NCI-H526 treated with DMSO at 0.1 percent for 48 hours (cell line): Measurements from ENCODE around the gene KIR2DL4.
"Not testable (repeated sequence)": the region's sequence is repeated elsewhere in the genome, so short reads cannot be mapped to it uniquely, and the experiment has no call there.

Experiments used
- DNase-seq: peaks from one replicate; lab custom pipeline; 2025; lab: John Stamatoyannopoulos, UW

KIR2DL4 gene

GRCh38 chr19:54804571-54804970 lies 1.2 kb downstream of the KIR2DL4 start:
- no peak for DNase-seq

- DNase-seq = no peak
These were observed 2.5 kb downstream of the KIR2DL4 start for GRCh38 chr19:54805665-54806515.

- no peak for DNase-seq
These were observed 3.1 kb downstream of the KIR2DL4 start for GRCh38 chr19:54806516-54806838.

- not testable (repeated sequence) for DNase-seq
These were observed 11.2 kb downstream of the KIR2DL4 start for GRCh38 chr19:54814571-54814970.

GRCh38 chr19:54816251-54816650 lies 12.8 kb downstream of the KIR2DL4 start, which contains the start of gene KIR3DL1:
Gene KIR3DL1, plus strand, starts transcription at chr19:54816468.
- DNase-seq = not testable (repeated sequence)

- no peak for DNase-seq
These were observed 14.5 kb downstream of the KIR2DL4 start for GRCh38 chr19:54817670-54818536.

- not testable (repeated sequence) for DNase-seq
These were observed 21.0 kb downstream of the KIR2DL4 start for GRCh38 chr19:54824416-54824815.

GRCh38 chr19:54825326-54825725 lies 21.9 kb downstream of the KIR2DL4 start:
- DNase-seq = not testable (repeated sequence)

- not testable (repeated sequence) for DNase-seq
These were observed 24.7 kb downstream of the KIR2DL4 start for GRCh38 chr19:54828064-54828463.

- not testable (repeated sequence) for DNase-seq
These were observed 29.1 kb downstream of the KIR2DL4 start, which contains the start of gene KIR2DS4 for GRCh38 chr19:54832496-54832895. Gene KIR2DS4, plus strand, starts transcription at chr19:54832676.

- not testable (repeated sequence) for DNase-seq
These were observed 31.7 kb downstream of the KIR2DL4 start for GRCh38 chr19:54835126-54835525.

- DNase-seq = not testable (repeated sequence)
These were observed 34.1 kb downstream of the KIR2DL4 start for GRCh38 chr19:54837522-54837921.

GRCh38 chr19:54843171-54843570 lies 39.8 kb downstream of the KIR2DL4 start:
- DNase-seq = not testable (repeated sequence)

- not testable (repeated sequence) for DNase-seq
These were observed 46.7 kb downstream of the KIR2DL4 start, which contains the start of gene KIR3DL2 for GRCh38 chr19:54850061-54850640. Gene KIR3DL2, plus strand, starts transcription at chr19:54850443. Its CDS starts 33 bp downstream, at chr19:54850476.

- DNase-seq = no peak
These were observed 47.5 kb downstream of the KIR2DL4 start for GRCh38 chr19:54850930-54851329.

- no peak for DNase-seq
These were observed 47.9 kb downstream of the KIR2DL4 start for GRCh38 chr19:54851353-54851752.

GRCh38 chr19:54855241-54855640 lies 51.8 kb downstream of the KIR2DL4 start:
- not testable (repeated sequence) for DNase-seq

- DNase-seq = not testable (repeated sequence)
These were observed 55.1 kb downstream of the KIR2DL4 start for GRCh38 chr19:54858476-54858875.

- DNase-seq = not testable (repeated sequence)
These were observed 56.0 kb downstream of the KIR2DL4 start for GRCh38 chr19:54859421-54859820.

- not testable (repeated sequence) for DNase-seq
These were observed 60.0 kb downstream of the KIR2DL4 start for GRCh38 chr19:54863459-54863858.
